Limb (tissue), 2 donors: ENCODE measurements around the gene AFTPH.

Source experiments
- DNase-seq, 2 donors: peaks; one replicate each; pipeline ENCODE4 v3.0.0-alpha.2; 2016; ENCODE audit errors: extremely low spot score in 2 of 2

Gene AFTPH, protein sequence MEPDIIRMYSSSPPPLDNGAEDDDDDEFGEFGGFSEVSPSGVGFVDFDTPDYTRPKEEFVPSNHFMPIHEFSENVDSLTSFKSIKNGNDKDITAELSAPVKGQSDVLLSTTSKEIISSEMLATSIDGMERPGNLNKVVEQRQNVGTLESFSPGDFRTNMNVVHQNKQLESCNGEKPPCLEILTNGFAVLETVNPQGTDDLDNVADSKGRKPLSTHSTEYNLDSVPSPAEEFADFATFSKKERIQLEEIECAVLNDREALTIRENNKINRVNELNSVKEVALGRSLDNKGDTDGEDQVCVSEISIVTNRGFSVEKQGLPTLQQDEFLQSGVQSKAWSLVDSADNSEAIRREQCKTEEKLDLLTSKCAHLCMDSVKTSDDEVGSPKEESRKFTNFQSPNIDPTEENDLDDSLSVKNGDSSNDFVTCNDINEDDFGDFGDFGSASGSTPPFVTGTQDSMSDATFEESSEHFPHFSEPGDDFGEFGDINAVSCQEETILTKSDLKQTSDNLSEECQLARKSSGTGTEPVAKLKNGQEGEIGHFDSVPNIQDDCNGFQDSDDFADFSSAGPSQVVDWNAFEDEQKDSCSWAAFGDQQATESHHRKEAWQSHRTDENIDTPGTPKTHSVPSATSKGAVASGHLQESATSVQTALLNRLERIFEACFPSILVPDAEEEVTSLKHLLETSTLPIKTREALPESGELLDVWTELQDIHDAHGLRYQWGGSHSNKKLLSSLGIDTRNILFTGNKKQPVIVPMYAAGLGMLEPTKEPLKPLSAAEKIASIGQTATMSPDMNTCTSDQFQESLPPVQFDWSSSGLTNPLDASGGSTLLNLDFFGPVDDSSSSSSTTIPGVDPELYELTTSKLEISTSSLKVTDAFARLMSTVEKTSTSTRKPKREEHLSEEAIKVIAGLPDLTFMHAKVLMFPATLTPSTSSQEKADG

DNA sequence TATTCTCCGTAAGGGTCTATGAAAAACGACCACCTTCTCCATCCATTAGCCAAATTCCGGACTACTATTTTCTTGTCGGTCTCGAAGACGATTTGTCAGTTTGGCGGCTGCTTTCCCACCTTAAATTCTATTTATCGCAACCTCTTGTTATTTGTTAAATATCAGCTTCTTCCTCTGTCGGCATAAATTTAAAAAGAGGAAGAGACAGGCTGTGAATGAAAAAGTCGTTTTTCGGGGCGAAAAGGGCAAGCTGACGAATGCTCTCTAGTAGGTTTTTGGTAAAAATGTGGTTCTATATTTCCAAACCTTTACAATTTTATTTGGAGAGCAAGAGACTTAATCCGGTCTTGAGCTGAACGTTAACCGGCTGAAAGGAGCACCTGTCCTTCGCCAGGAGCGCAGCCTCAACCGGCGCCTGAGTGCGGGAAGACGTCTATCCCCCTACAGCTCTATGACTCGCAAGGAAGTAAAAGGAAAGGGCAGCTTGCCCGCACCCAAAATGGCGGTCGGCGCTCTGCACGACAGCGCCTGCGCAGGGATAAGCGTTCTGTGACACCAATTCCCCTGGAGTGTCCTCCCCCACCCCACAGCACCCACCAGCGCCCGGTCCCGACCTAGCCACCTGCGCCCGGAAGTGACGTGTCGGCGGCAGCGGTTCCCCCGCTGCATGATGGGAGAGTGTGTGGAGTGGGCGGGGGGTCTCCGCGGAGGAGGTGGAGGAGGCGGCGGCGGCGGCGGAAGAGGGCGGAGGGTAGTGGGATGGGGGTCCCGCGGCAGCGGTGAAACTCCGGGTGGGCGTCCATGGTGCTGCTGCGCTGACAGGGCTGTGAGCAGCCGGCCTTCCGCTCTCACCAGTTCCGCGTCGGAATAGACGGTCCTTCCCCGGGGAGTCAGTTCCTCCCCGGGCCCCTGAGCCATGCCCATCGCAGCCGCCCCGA is at the start of gene AFTPH:
TSS of gene AFTPH (plus strand) at position 663 of the 938 bp plus-strand sequence. CDS start 27,147 bp downstream, outside the sequence.
- peak; percentile 97 to 99 for DNase-seq

DNA sequence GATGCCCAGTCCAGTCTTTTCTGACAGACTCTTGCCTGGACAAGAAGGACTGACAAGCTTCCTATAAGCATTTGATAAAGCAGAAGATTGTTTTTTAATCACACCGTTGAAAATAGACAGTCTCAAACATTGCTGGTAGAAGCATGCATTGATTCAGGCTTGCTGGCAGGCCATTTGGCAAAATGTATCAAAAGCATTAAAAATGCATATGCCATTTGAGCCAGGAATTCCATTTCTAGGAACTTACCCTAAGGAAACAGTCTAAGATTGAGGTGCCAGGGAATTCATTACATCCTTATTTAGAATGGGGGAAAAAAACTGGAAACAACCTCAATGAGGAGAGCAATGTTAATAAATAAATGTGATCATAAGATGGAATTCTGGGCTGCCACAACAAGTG is 49.5 kb upstream of the AFTPH start:
- no peak for DNase-seq

DNA sequence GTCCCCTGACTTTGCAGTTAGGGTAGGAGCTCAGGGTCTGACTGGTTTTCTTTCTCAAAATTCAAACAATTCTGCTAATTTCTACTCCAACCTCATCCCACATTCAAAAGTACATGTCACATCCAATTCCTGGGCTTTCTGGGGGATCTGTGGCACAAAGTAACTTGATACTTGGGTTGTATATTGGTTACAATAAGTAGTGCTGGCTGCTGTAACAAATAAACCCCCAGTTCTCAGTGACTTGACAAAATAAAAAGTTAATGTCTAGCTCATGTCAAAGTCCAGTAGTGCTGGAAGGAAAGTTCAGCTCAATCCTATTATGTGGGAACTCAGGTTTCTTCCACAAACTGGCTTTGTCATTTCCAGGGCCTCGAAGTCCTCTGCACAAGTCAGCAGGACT is 47.1 kb upstream of the AFTPH start:
- DNase-seq = no peak

DNA sequence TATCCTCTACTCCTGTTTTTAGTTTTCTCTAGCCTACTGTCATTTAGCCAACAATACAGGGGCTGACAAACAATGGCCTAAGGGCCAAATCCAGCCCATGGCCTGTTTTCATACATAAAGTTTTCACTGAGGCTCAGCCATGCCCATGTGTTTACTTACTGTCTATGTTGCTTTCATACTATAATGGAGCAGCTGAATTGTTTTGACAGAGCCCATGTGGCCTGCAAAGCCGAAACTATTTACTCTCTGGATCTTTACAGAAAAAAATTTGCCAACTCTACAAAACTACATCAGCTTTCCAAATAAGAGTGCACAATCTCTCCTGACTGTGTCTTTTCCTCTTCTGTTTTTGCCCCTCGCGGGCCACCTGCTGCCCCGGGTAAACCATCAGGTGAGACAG is 46.1 kb upstream of the AFTPH start:
- DNase-seq = no peak

DNA sequence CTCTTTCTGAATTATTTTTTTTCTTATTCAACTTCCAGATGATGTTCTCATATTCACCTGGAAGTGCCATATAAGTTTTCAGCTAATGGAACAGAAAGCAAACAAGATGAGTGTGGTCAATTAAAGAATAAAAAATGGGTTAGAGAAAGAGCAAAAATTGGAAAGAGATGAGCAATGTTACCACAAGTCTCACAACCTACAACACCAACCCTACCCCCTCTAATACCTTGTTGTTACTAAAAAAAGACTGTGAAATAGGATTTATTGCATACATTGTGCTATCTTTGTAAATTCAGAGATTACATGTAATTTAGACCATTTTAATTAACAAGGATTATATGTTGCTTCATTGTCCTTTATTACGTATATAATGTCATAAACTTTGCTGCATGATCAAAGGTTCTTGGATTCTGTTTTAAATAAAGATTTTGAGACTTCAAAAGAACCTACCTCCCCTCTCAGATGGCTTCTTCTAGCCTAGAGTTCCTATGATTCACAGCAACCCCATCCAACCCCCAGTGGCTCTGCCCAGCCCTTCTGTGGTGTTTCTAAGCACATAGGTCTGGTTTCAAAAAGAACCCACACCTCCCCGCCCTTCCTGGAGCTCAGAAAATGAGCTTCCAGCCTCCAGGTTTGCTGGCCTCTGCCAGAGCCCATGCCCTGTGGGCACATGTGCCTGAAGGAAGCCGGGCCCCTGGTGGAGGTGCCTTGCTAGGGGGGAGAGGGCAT is 45.5 kb upstream of the AFTPH start:
- DNase-seq = no peak

DNA sequence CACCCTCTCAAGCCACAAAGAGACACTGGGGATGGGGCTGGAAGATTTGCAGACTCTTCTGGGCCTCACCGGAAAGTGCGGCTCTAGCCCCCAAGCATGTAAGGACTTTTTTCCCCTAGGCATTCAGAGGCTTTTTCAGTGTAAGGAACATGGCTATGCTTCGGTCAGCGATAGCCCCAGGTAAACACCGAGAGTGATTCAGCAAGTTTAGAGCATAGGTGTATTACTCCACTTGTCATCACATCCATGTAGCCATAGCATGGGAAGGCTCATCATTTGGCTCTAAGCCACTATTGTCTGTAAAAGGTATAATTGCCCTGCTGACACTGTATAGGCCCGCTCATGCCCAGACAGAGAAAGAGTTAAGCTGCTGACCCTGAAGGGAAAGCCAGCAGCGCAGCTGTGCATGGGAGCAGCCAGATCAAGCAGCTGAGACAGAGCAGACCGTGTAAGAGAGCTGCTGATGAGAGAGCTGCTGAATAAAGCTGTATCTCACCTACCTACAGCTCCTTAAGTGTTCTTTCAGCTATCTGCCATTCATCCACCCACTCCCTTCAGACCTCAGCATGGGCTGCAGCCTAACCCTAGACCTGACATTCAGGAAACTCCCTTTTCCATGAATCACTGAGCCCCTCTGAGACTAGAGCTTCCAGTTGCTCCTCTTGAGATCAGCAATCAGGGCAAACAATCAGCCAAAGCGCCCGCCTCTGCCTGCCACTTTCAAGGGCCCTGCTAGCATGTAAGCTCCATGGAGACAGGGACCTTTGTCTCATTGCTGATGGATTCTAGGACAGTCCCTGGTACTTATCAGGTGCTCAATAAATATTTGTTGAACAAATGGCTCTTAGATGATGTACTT is 44.6 kb upstream of the AFTPH start:
- no peak for DNase-seq

DNA sequence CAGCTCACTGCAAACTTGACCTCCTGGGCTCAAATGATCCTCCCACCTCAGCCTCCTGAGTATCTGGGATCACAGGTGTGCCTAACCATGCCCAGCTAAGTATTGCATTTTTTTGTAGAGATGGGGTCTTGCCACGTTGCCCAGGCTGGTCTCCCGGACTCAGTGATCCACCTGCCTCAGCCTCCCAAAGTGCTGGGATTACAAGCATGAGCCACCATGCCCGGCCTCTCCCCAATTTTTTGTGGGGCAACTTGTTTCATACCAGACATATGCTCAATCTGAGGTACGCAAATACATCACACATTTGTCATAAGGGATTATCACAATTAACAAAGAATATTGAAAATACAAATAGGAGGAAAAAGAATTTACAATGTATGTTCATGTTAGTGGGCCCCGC is 42.5 kb upstream of the AFTPH start:
- no peak for DNase-seq

DNA sequence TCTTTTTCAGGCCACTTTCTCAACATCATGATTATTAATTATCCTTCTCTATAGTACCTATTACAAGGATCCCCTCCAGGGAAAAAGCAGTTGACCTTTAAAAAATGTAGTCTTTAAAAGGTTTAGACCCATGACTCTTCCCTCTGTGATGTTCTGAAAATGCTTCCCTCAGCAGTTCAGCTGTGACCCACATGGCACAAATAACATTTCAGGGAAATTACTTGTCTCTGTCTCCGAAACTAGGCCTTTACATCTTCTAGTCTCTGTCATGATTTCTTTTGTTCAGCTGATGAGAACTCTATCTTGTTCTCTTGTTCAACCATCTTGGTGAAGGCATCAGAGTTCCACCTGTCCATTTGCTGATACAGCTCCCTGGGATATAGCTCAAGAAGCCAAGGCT is 41.9 kb upstream of the AFTPH start:
- DNase-seq = no peak

DNA sequence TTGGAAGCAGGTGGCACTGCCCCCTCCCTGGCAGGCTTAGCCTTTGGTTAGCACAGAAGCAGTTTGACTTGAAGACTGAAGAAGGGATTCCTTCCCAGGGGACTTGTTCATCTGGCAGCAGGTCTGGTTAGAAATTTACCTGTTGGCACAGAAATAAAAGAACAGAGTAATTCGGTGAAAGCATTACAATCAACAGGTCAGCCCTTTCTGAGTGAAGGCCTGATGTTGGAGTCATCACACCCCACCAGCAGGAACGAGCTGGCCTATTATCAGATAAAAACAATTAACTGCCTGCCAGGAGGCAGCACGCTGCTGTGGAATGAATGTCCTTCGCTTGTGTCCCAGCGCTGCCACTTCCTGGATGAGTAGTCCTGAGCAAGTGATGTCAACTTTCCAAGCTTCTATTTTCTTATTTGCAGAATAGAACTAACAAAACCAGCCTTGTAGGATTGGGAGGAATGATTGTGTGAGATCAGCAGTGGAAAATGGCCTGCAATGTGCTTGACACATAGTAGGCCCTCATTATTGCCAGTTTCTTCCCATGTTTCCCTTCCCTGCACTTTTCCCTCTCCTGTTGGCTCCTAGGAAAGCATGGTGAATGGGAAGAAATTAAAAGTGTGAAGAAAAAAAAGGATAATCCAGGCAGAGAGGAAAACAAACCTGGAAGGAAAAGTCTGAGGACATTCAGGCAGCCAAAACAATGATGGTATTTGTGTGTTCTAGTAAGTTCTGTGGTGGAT is 41.2 kb upstream of the AFTPH start:
- no peak for DNase-seq

DNA sequence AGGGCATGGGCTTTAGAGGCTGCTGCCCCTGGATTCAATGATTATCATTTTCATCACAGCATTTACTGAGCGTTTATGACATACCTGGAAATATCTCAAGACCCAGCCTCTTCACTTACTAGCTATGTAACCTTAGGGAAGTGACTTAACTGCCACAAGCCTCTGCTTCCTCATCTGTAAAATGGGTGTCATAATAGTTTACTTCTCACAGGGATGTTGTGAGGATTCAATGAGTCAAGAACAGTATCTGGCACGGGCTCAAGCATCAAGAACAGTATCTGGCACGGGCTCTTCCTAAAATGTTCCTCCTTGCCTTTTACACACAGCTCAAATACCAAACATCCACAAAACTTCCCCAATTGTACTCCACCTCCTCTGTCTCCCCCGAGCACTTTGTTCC is 38.8 kb upstream of the AFTPH start:
- DNase-seq = no peak

DNA sequence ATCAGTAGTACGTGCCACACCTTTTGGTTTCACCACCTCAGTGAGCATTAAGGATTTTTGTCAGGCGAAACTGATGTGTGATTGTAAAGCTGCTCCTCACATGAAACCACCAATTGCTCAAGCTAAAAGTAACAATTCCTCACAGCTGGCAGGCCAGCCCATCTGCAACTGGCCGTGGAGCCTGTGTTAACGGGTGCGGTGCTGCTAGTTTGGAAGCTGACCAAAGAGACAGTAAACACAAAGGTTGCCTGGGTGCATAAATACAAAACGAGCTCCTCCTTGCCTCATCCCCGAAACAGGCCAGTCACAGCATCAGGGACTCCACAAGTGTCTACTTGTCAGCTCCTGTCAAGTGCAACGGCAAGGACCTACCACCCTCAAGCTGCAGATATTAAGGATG is 38.2 kb upstream of the AFTPH start:
- DNase-seq = peak in 1 of 2 donors; percentile 61

DNA sequence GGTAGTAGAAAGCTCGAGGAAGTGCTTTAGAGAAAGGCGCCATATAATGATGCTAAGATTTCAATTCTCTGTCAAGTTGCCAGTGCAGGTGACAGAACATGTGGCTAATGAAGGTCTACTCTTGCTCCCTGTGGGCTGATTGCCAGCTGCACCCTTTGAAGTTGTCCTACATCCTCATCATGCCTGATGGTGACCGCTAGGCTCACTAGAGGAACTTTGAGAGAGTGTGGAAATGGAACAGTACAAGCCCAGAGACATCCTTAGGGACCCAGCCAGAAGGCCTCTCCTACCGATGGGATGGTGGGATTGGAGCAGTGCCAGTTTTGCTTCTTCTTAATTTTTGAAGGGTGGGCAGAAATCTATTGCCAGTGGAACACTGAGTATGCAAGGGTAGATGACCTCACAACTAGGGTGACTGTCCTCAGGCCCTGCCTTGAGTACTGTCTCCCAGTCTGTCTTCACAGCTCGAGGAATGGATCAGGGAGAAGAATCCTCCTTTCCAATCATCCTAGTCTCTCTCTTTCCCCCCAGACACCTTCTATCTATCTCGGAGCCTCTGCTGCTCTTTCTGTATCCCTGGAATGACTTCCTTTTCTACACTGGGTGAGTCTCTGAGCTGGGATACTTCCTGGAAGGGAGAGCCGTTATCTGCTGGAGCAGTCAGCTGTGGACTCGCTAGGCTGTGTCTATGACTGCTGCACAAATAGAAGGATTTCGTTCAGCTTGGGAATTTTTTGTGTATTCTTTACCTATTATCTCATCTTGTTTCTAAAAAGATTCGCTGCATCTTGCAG is 36.7 kb upstream of the AFTPH start:
- no peak for DNase-seq

DNA sequence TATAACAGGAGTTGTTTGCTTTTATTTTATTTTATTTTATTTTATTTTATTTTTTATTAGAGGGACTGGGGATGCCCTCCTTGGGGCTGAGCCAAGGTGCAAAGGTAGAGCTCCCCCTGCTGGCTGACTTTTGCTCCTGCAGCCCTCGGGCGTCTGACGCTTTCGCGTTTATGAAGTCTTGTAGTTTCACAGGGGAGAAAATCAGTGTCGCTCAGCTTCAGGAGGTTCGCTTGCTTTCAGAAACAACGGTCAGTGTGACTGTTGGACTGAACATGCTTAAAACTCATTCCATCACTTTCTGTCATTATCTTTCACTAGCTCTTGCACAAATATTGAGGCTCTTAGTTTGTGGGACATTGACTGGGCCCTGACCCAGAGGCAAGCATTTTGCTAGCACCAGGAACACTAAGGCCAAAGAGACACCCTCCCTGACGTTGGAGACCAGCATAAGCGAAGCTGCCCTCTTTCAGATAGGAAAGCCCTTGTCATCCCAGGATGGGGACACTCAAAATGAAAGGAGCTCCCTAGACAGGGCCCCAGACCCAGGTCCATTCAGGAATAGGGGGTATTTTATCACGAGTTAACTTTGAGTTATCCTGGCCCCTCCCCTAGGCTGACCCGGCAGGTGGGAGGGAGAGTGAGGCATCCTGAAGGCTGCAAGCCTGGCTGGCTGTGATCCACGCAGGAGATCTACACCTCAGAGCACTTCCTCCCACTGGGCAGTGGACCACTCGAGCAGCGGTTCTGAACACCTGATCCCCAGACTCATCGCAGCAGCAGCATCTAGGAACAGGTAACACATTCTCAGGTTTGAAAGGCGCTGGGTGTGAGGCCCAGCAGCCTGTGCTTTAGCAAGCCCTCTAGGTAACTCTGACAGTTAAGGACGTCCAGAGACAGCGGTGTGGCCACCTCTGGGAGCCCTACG is 35.8 kb upstream of the AFTPH start:
- DNase-seq = peak; percentile 47 to 80

DNA sequence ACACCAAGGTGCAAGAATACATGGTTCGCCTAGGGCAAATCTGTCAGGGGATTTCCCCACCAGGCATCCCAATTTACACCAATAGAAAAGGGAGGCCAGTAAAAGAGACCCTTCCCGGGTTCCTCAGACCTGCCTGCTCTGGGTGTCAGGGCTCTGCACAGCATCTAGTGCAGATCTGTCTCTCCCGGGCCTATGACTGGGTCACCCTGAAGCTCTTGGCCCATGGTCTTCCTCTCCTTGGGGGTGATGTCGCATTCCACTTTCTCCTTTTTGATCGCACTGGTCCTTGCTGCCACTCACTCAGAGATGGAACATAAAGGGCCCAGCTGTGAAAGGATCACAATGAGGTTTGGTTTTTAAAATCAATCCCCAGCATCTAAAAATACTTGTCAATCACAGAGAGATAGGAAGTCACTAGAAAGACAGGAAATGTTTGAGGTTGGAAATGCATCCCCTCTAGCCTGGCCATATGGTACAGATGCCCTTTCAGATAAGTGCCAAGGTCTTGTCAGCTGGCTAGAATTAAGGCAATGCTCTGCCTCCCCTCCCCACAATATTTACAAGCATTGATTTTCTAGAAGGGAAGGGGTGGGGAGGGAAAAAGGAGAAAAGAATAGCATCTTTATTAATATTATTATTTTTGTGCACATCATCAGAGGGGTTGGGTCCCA is 34.9 kb upstream of the AFTPH start:
- DNase-seq = no peak

DNA sequence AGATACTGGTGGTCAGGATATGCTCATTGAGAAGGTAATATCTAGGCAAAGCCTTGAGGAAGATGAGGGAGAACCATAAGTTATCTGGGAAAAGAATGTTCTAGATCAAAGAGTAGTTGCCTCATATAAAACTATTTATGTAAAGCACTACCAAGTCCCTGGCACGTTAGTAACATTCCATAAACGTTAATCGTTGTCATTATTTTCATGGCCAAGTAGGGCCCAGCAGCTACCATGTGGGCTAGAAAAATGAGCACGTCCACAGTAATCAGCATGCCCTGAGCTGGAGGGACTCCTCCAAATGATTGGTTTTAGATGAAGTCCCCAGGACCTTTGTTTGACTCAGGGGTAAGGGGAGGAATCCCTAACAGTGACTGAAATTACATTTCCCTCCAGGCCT is 32.7 kb upstream of the AFTPH start:
- DNase-seq = no peak

DNA sequence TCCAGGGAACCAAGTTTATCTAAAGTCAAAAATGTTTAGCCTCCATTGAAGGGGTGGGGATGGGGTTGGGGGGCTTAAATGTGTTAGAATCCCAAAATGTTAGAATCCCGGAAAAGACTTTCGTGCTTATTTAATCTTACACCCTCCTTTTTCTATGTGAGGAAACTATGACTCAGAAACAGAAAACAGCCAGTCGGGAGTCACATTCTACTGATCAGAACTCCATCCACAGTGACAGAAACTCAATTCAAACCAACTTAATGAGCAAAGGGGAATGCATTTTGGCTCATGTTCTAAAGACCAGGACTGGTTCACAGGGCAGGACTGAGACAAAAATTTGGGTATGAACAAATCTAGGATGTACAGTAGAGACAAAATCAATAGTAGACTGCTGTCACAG is 31.9 kb upstream of the AFTPH start:
- no peak for DNase-seq

DNA sequence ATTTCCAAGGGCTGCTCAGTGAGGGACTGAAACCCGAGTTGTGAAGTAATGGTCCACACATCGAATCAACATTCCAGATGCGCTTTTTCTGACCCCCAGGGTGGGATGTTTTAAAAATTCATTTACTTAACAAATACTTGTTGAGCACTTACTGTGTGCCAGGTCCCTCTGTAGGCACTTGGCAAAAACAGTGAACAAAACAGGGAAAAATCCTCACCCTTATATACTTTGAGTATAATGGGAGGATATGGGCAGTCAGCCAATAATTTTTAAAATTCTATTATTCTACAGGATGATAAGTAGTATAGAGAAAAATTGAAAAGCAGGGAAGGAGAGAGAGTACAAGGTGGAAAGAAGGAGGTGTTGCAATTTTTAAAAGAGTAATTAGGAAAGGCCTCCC is 31.3 kb upstream of the AFTPH start:
- no peak for DNase-seq
